A549 treated with CpdA at 1 μM for 4 hours (cell line): ENCODE results near the gene KISS1R. TPM values are rescaled to one million over a fixed set of nuclear protein-coding genes. Genes with fewer than 3 reads are reported as not detected.

ENCODE experiments used
- total RNA-seq: library from RNA; stranded (reverse); fragments of 200-300 nt; extraction: Qiagen RNA extraction; gene quantifications from 5 replicates; pipeline ENCODE4 v1.2.3, GENCODE V29; 2022; ENCODE audit warnings: low read depth

Gene KISS1R
- 0.38 to 0.48 TPM (median 0.46 TPM) in 4 of 5 replicates, not detected in the other for total RNA-seq

DNA sequence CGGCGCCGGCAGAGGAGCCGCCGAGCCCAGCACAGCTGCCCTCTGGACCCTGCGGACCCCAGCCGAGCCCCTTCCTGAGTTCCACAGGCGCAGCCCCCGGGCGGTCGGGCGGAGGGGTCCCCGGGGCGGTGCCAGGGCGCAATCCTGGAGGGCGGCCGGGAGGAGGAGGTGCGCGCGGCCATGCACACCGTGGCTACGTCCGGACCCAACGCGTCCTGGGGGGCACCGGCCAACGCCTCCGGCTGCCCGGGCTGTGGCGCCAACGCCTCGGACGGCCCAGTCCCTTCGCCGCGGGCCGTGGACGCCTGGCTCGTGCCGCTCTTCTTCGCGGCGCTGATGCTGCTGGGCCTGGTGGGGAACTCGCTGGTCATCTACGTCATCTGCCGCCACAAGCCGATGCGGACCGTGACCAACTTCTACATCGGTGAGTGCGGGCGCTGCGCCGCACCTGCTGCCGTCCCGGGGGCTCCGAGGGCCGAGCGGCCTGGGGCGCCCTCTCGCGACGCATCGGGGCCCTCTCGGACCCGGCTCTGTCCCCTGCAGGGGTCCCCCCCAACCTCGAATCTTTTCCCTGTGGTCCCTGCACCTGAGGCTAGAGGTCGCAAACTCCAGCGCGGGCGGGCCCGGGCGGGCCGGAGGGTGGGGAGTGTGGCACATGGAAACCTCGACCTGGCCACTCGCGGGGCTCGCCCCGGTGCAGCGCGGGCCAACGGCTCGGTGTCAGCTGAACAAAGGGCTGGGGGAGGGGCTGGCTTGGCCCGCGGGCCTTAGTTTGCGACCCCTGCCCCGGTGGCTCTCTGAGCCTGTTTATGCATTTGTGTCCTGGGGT, at the start of gene KISS1R:
Gene KISS1R (plus strand): TSS at position 11 of the 829 bp plus-strand sequence. CDS start 170 bp downstream, at position 181.

GRCh38 chr19:892894-893689, 24.0 kb upstream of the KISS1R start, which contains the start of the genes MED16 and RNU6-9:
Gene MED16 (minus strand): TSS chr19:893187. CDS start chr19:891131, 2,056 bp downstream.
Gene RNU6-9 (plus strand): TSS chr19:893484.

DNA sequence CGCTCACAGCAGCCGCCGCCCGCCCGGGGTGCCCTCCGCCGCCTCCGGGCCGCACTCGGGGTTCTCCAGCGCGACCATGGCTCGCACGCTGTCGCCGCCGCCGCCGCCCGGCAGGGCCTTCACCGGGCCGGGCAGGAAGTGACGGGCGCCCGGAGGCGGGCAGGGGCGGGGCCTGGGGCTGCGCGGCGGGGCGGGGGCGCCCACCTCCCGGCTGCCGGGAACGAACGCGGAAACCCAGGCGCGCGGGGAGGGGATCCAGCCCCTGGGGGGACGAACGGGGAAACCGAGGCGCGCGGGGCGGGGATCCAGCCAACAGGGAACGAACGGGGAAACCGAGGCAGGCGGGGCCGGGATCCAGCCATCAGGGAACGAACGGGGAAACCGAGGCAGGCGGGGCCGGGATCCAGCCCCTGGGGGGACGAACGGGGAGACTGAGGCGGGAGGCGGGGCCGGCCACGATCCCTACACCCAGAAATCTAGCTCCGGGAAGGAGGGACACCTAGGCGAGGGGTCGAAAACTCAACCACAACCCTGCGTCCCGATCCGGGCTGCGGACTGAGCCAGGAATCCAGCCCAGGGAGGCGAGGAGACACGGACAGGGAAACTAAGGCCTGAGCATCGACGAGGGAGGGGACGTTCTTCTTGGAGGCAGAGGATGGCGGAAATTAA, 3.9 kb upstream of the KISS1R start, which contains the start of gene R3HDM4:
Gene R3HDM4 (minus strand): TSS at position 140 of the 669 bp plus-strand sequence. CDS start 62 bp downstream, at position 78.

DNA sequence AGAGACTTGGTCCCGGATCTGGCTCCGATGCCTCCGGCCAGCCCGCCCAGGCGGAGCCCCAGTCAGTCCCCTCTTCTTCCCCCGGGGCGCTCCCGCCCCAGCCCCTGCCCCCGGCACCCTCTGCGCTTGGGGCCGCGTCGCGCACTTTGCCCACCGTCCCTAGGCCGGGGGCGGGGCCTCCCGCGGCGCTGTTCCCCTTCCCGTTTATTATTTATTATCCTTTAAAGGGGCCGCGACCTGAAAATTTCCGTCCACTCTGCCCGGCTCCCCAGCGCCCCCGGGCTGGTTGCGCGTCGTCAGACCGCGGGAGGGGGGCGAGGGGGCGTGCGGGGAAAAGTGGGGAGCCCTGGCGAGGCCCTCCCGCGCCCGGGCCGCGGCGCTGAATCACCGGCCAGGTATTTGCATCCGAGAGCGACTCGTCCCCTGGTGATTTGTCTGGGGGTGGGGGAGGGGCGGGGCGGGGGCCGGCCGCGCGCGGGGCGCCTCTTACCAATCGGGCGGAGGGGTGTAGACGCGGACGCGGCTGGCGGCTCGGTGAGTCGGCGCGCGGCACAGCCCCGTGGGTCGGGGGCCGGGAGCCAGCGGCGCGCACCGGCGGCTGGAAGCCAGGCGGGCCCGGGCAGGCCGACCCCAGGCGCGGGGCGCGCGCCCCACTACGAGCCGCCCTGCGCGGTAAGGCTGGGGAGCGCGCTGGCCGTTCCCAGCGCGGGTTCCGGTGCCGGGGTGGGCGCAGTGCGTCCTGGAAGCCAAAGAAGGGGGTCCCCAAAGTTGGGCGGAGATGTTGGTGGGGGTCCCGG, 8.6 kb downstream of the KISS1R start, which contains the start of gene ARID3A:
Gene ARID3A (plus strand): TSS at position 510 of the 797 bp plus-strand sequence. CDS start 3,494 bp downstream, outside the sequence.

Other genes starting within 250 kb of the KISS1R start
- 118 to 154 TPM (median 135 TPM) in 5 replicates for gene FSTL3, start 240.9 kb upstream of the KISS1R start, total RNA-seq
- 0.13 TPM in 1 of 5 replicates, not detected in the others for gene PRSS57, start 221.9 kb upstream of the KISS1R start, total RNA-seq
- 10.0 to 17.7 TPM (median 15.2 TPM) in 5 replicates for gene PALM, start 208.4 kb upstream of the KISS1R start, total RNA-seq
- 75.0 to 98.0 TPM (median 94.7 TPM) in 5 replicates for gene MISP, start 166.2 kb upstream of the KISS1R start, total RNA-seq
- 223 to 257 TPM (median 229 TPM) in 5 replicates for gene PTBP1, start 119.9 kb upstream of the KISS1R start, total RNA-seq
- 2.7 to 5.0 TPM (median 4.1 TPM) in 5 replicates for gene PLPPR3, start 95.4 kb upstream of the KISS1R start, total RNA-seq
- 0.08 to 0.21 TPM (median 0.19 TPM) in 4 of 5 replicates, not detected in the other for gene AZU1, start 89.5 kb upstream of the KISS1R start, total RNA-seq
- 0.21 to 0.36 TPM (median 0.29 TPM) in 4 of 5 replicates, not detected in the other for gene PRTN3, start 76.3 kb upstream of the KISS1R start, total RNA-seq
- not detected in 5 replicates for gene ELANE, start 65.0 kb upstream of the KISS1R start, total RNA-seq
- 8.5 to 21.1 TPM (median 18.0 TPM) in 5 replicates for gene CFD, start 57.7 kb upstream of the KISS1R start, total RNA-seq
- 11.0 to 24.5 TPM (median 19.4 TPM) in 5 replicates for gene MED16, start 24.1 kb upstream of the KISS1R start, total RNA-seq
- not detected in 5 replicates for gene RNU6-9, start 23.8 kb upstream of the KISS1R start, total RNA-seq
- 26.7 to 41.0 TPM (median 37.5 TPM) in 5 replicates for gene R3HDM4, start 4.1 kb upstream of the KISS1R start, total RNA-seq
- gene ARID3A, start 8.7 kb downstream of the KISS1R start, total RNA-seq, result 2.9 to 5.8 TPM (median 5.2 TPM) in 5 replicates
- gene WDR18, start 67.0 kb downstream of the KISS1R start, total RNA-seq, result 40.6 to 72.1 TPM (median 63.9 TPM) in 5 replicates
- 1.3 to 3.1 TPM (median 2.6 TPM) in 5 replicates for gene GRIN3B, start 83.1 kb downstream of the KISS1R start, total RNA-seq
- 72.1 to 118 TPM (median 104 TPM) in 5 replicates for gene TMEM259, start 103.8 kb downstream of the KISS1R start, total RNA-seq
- gene RNU6-2, start 104.2 kb downstream of the KISS1R start, total RNA-seq, result not detected in 5 replicates
- gene CNN2, start 109.3 kb downstream of the KISS1R start, total RNA-seq, result 48.1 to 59.4 TPM (median 53.7 TPM) in 5 replicates
- gene ABCA7, start 122.8 kb downstream of the KISS1R start, total RNA-seq, result 5.8 to 11.0 TPM (median 7.6 TPM) in 5 replicates
- 1.8 to 2.2 TPM (median 2.0 TPM) in 5 replicates for gene ARHGAP45, start 149.8 kb downstream of the KISS1R start, total RNA-seq
- 175 to 251 TPM (median 234 TPM) in 5 replicates for gene POLR2E, start 178.0 kb downstream of the KISS1R start, total RNA-seq
- 387 to 508 TPM (median 482 TPM) in 5 replicates for gene GPX4, start 186.7 kb downstream of the KISS1R start, total RNA-seq